Measurements from ENCODE around the gene TAX1BP1.

TAX1BP1 gene

DNA sequence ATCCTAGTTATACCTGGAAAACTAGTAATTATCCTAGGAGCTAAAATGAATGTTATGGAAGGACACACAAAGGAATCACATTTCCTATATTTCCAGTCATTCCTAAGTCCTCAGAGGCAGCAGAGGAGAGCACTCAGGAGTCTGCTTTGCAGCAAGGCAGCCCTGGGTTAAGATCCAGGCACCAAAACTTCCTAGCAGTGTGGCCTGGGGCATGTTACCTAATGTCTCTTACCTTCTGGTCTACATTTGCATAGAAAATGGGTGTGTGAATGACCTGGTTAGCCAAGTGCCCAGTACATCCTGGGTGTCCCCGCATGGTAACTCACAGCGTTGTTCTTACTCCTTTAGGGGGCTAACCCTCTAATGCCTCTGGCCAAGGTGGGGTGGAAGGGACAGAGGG lies 135.9 kb downstream of the TAX1BP1 start:
- H3K4me3 ChIP-seq (ENCODE audit: control insufficient read depth, low read depth, low read length), result no peak overlapping the region
- no peak for DNase-seq (ENCODE audit: low read depth)
- TF ChIP-seq, protein P1, sequence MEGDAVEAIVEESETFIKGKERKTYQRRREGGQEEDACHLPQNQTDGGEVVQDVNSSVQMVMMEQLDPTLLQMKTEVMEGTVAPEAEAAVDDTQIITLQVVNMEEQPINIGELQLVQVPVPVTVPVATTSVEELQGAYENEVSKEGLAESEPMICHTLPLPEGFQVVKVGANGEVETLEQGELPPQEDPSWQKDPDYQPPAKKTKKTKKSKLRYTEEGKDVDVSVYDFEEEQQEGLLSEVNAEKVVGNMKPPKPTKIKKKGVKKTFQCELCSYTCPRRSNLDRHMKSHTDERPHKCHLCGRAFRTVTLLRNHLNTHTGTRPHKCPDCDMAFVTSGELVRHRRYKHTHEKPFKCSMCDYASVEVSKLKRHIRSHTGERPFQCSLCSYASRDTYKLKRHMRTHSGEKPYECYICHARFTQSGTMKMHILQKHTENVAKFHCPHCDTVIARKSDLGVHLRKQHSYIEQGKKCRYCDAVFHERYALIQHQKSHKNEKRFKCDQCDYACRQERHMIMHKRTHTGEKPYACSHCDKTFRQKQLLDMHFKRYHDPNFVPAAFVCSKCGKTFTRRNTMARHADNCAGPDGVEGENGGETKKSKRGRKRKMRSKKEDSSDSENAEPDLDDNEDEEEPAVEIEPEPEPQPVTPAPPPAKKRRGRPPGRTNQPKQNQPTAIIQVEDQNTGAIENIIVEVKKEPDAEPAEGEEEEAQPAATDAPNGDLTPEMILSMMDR (IDR thresholded peaks at IDR 0.05; ENCODE audit: control insufficient read depth, insufficient read depth, low read depth, low read length, missing control alignments), result no peak

DNA sequence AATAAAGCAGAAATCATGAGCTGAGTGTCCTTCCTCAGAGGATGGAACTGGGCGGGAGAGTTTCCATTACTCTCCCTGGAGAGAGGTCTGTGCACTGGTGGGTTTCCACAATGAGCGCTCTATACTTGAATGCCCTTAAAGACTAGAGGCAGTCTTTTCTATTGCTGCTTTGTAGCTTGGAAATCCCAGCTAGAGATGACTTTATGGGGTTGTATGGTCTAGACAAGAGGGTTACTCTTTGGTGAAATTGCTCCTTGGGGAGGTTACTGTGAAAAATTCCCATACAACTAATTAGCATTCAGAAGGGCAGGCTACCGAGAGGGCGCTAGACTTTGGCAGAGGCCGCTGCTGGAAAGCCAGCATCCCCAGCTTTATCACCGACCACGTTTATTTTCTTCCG lies 136.8 kb downstream of the TAX1BP1 start:
- H3K4me3 ChIP-seq (ENCODE audit: control insufficient read depth, low read depth, low read length), result no peak overlapping the region
- no peak for DNase-seq (ENCODE audit: low read depth)
- TF ChIP-seq, protein P1 (IDR thresholded peaks at IDR 0.05; ENCODE audit: control insufficient read depth, insufficient read depth, low read depth, low read length, missing control alignments), result no peak
